ENCODE data around the gene SCFD2.
"Not testable (repeated sequence)": the region's sequence is repeated elsewhere in the genome, so short reads cannot be mapped to it uniquely, and the experiment has no call there.

Gene SCFD2

GRCh38 chr4:52840531-52841370 lies 525.1 kb downstream of the SCFD2 start:
- DNase-seq = no peak

DNA sequence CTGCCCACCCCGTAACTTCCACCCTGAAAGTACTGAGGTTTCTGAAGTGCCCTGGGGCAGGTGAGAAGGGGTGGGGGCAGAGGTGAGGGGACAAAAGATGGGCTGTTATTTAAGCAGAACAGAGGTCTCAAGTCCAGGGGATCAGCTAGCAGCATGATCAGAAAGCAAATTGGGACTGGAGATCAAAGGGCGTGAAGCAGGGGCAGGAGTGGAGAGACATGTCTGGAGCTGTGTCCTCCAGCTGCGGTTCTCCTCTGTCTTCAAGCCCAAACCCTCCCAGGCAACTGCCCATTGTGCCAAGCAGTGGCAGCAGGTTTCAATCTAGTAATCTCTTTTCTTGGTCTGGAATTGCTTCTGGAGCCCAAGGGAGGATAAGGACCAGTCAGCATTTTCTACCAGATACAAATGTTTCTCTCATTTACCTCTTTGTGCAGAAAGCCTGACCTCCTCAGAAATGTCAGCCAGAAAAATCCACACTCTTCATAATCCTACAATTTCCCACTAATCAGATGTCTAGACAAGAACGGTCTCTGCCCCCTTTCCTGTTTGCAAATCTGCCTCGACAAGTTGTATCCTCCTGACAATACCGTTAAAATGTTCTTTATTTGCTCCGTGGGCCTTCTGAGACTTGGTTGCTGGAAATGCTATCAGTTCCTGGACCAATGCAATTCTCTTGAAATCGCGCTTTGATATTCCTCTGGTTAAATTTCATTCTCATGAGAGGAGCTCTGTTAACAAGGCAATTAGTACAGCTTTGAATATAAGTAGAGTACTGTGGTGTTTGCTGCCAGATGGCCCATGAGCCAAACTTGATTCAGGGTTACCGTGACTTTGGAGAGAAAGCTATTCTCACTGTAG lies 526.9 kb downstream of the SCFD2 start:
- no peak for DNase-seq

GRCh38 chr4:52837716-52838558 lies 527.9 kb downstream of the SCFD2 start:
- no peak for DNase-seq

- DNase-seq = no peak
Measured at GRCh38 chr4:52836678-52837077, 529.2 kb downstream of the SCFD2 start.

DNA sequence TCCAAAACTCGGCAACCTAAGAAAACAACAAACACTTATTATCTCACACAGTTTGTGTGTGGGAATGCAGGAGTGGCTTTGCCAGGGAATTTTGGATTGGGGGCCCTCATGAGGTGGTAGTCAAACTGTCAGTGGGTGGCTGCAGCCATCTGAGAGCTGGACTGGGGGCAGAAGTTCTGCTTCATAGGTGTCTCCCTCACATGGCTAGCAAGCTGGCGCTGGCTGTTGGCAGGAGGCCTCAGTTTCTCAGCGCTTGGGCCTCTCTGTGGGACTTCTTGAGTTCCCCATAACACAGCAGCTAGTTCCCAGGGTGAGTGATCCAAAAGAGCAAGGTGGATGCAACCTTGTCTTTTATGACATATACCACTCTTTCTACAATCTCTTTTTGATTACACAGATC lies 529.7 kb downstream of the SCFD2 start:
- no peak for DNase-seq

DNA sequence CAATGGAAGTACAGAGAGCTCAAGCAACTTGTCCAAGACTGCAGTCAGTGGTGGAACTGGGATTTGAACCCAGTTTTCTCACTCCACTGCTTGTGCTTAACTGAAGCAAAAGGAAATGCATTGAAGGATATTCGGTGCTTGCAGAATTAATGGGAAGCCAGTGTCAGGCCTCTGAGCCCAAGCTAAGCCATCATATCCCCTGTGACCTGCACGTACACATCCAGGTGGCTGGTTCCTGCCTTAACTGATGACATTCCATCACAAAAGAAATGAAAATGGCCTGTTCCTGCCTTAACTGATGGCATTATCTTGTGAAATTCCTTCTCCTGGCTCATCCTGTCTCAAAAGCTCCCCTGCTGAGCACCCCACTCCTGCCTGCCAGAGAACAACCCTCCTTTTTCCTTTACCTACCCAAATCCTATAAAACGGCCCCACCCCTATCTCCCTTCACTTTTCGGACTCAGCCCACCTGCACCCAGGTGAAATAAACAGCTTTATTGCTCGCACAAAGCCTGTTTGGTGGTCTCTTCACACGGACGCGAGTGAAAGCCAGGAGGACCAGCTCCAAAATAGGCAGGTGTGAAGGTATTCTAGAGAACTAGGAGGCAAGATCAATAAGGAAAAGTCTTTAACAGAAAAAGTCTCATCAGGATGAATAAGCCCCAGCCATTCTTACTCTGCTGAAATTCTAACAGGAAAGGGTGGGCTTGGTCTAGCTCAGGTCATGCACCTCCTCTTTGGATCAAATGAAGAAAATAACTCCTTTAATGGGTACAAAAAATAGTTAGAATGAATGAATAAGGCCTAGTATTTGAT lies 531.0 kb downstream of the SCFD2 start:
- DNase-seq = not testable (repeated sequence)

DNA sequence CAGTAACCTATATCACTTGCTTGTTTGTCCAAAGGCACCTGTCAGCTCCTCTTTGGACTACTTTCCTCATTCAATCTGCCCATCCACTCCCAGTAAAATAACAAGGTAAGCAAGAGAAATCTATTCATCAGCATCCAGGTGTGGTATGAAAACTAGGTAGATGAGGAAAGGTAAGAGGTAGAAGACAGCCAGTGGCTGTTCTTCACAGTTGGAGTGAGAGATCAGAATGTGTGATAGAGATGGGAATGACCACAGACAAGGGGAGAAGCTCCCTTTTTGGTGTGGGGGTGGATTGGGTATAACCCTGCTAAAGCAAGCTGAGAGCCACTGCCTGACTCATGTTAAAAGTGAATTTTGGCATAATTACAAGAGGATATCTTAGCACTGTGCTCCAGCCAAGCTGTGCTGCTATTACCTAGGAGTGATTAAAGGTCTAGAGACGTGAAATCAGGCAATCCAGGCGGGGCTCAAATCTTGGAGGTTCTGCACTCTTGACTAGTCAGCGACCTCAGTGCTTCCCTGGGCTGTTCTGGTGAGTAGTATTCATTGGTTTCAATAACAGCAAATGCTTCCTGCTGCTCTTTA lies 531.8 kb downstream of the SCFD2 start:
- no peak for DNase-seq

DNA sequence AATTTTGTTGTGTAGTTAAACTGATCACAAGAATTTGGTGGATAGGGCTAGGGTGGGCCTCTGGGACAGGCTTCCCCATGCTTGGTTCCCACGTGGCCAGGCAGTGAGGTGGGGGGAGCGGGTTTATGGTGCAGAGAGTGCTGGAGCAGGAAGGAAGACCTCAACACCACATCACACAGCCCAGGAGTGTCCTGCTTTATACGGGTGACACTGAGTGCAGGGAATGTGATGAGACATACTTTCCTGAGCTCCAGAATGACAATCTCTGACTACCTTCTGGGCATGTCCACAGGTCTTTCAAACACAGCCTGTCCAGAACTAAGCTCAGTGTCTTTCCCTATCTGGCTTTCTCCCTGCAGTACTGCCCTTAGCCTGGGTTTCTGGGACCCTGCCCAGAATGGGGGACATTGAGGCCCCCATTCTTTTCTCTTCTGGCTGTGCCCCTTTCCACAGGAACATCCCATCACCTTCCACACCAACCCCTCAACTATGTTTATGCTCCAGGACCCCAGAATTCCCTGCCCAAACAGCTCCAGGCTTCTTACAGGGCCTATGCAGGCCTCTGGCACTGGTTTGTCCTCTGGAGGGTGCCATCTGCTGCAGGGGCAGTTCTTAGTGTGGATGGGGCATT lies 540.3 kb downstream of the SCFD2 start:
- DNase-seq = no peak

DNA sequence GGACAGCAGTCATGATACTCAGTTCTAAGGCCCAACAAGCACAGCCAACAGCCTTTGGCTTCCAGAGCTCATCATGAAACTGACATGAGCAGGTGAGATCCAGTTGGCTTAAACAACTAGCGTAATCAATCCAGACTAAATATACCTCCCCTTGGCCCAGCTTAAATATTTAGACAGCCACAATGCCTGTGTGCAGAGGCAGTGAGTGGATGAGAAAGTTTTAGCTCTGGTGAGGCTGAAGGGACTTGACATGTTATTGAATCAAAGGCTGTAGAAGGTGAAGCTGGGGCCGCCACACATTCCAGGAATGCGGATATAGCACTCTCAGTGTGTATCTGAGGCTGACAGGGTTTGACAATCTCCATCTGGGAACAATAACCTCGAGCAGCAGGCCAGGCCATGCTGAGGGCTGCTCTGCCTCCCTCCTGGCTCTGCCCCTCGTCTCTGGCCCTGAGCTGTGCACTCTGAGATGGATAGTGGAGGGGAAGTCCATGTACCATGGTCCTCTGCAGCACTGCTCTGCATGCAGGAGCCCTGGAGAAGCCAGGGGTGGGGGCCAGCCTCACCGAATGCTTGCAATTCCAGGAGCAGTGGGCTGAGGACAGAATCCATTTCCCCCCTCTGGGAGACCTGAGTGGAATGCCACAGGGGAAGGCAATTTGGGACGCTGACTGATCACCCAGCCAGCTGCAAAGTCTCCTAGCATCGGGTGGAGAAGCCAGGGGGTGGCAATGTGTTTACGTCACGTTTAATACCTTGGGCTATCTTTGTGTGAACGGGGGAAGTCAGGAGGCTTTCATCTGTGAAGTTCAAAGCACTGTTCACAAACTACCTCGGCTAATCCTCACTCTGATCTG lies 541.0 kb downstream of the SCFD2 start:
- no peak for DNase-seq

DNA sequence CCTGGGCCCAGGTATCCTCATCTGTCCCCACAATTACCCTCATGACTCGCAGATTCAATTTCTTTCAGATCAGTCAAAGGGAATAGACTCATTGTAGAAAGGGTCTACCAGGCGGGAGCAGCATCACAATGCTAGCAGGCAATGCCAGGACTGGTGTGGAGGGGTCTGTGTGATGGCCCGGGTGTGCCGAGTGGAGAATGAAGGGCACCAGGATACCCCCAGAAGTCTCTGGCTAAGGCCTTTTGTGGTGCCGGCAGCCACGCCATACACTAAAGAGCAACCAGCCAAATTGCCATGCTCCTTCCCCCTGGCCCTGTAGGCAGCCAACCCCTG lies 541.6 kb downstream of the SCFD2 start:
- DNase-seq = no peak

GRCh38 chr4:52823702-52824092 lies 542.2 kb downstream of the SCFD2 start:
- no peak for DNase-seq
